HEK293 (cell line): ENCODE results near the gene XPO1.

Experiments
- CTCF ChIA-PET: fragments of 350-600 bp; formaldehyde crosslinking; extraction: SDS; loops from one replicate; lab custom pipeline; 2021; ENCODE audit warnings: antibody characterized with exemption; lab: Yijun Ruan, JAX
- POLR2A ChIA-PET: fragments of 300-600 bp; formaldehyde crosslinking; extraction: SDS; loops from one replicate; lab custom pipeline; 2020; ENCODE audit warnings: antibody characterized with exemption, inconsistent platforms; lab: Yijun Ruan, JAX
- H3K27ac ChIP-seq: fragments of 200-500 bp; sonication (Bioruptor generic); 2 replicates; pipeline ENCODE4 v1.5.1; 2014; ENCODE audit warnings: low read depth, low read length, control low read depth, inconsistent platforms; ENCODE audit errors: extremely low read depth
- H3K36me3 ChIP-seq, 2 experiments: fragments of 200-500 bp in 1 of 2; sonication (Bioruptor generic) in 1 of 2; 1 replicate in 1 of 2; 2 replicates in 1 of 2; pipeline ENCODE4 v1.5.1; 2014 to 2017; ENCODE audit warnings: inconsistent platforms in 2 of 2, low read length in 2 of 2; ENCODE audit not compliant: control insufficient read depth in 2 of 2, insufficient read depth in 1 of 2
- H3K4me1 ChIP-seq: fragments of 200-500 bp; sonication (Bioruptor generic); 2 replicates; pipeline ENCODE4 v1.5.1; 2014; ENCODE audit warnings: mild to moderate bottlenecking, low read length, inconsistent platforms; ENCODE audit not compliant: control insufficient read depth, insufficient read depth
- H3K4me3 ChIP-seq: 2 replicates; pipeline ENCODE4 v1.5.1; 2011; ENCODE audit warnings: low read depth, mild to moderate bottlenecking, control low read depth, low read length, moderate library complexity
- H3K9me3 ChIP-seq: fragments of 200-500 bp; sonication (Bioruptor generic); 2 replicates; pipeline ENCODE4 v1.5.1; 2014; ENCODE audit warnings: low read depth, low read length, inconsistent platforms; ENCODE audit not compliant: control insufficient read depth, insufficient read depth
- PBX3 ChIP-seq: sonication (generic); formaldehyde crosslinking; IDR thresholded peaks from 2 replicates; pipeline ENCODE4 v1.8.1; 2022; ENCODE audit warnings: mild to moderate bottlenecking, moderate library complexity, missing genetic modification reagents
- PRDM4 ChIP-seq: fragments of 450-650 bp; formaldehyde crosslinking; IDR thresholded peaks from 2 replicates; pipeline ENCODE4 v1.5.1; 2017; ENCODE audit warnings: missing biosample characterization, missing genetic modification characterization
- SP7 ChIP-seq: fragments of 450-650 bp; formaldehyde crosslinking; IDR thresholded peaks from 2 replicates; pipeline ENCODE4 v1.5.1; 2016; ENCODE audit warnings: missing biosample characterization, missing genetic modification characterization
- ZBTB21 ChIP-seq: fragments of 450-650 bp; formaldehyde crosslinking; IDR thresholded peaks from 2 replicates; pipeline ENCODE4 v1.5.1; 2017; ENCODE audit warnings: missing biosample characterization, missing genetic modification characterization
- ZBTB26 ChIP-seq: fragments of 450-650 bp; formaldehyde crosslinking; optimal IDR thresholded peaks from 2 replicates; pipeline ENCODE3; 2016; ENCODE audit warnings: missing biosample characterization, mild to moderate bottlenecking, missing genetic modification characterization
- ZBTB48 ChIP-seq: fragments of 450-650 bp; formaldehyde crosslinking; IDR thresholded peaks from 2 replicates; pipeline ENCODE4 v1.5.1; 2016; ENCODE audit warnings: missing biosample characterization, missing genetic modification characterization
- ZFP69B ChIP-seq: fragments of 450-650 bp; formaldehyde crosslinking; IDR thresholded peaks from 2 replicates; pipeline ENCODE4 v1.5.1; 2016; ENCODE audit warnings: missing biosample characterization, missing genetic modification characterization
- ZNF146 ChIP-seq: fragments of 450-650 bp; formaldehyde crosslinking; IDR thresholded peaks from 2 replicates; pipeline ENCODE4 v1.5.1; 2016; ENCODE audit warnings: missing biosample characterization, missing genetic modification characterization
- ZNF2 ChIP-seq: fragments of 450-650 bp; formaldehyde crosslinking; IDR thresholded peaks from 2 replicates; pipeline ENCODE4 v1.5.1; 2016; ENCODE audit warnings: missing biosample characterization, missing genetic modification characterization
- ZNF23 ChIP-seq: fragments of 450-650 bp; formaldehyde crosslinking; IDR thresholded peaks from 2 replicates; pipeline ENCODE4 v1.5.1; 2016; ENCODE audit warnings: missing biosample characterization, missing genetic modification characterization, borderline replicate concordance
- ZNF280C ChIP-seq: fragments of 450-650 bp; formaldehyde crosslinking; IDR thresholded peaks from 2 replicates; pipeline ENCODE4 v1.5.1; 2016; ENCODE audit warnings: missing biosample characterization, missing genetic modification characterization
- ZNF398 ChIP-seq: fragments of 450-650 bp; formaldehyde crosslinking; IDR thresholded peaks from 2 replicates; pipeline ENCODE4 v1.5.1; 2017; ENCODE audit warnings: missing biosample characterization, missing genetic modification characterization
- ZNF488 ChIP-seq: fragments of 450-650 bp; formaldehyde crosslinking; IDR thresholded peaks from 2 replicates; pipeline ENCODE4 v1.5.1; 2016; ENCODE audit warnings: missing biosample characterization, missing genetic modification characterization
- ZNF510 ChIP-seq: fragments of 450-650 bp; formaldehyde crosslinking; IDR thresholded peaks from 2 replicates; pipeline ENCODE4 v1.5.1; 2018; ENCODE audit warnings: mild to moderate bottlenecking, missing genetic modification characterization, missing biosample characterization; ENCODE audit not compliant: insufficient replicate concordance
- ZNF624 ChIP-seq: fragments of 450-650 bp; formaldehyde crosslinking; IDR thresholded peaks from 2 replicates; pipeline ENCODE4 v1.5.1; 2017; ENCODE audit warnings: missing biosample characterization, missing genetic modification characterization
- ZNF658 ChIP-seq: fragments of 450-650 bp; formaldehyde crosslinking; IDR thresholded peaks from 2 replicates; pipeline ENCODE4; 2016; ENCODE audit warnings: missing biosample characterization, missing genetic modification characterization

The XPO1 gene

GRCh38 chr2:61434314-61434713 is 103.8 kb downstream of the XPO1 start:
- TF ChIP-seq ZNF624 (tag by site-specific recombination) (no peak), ZFP69B (tag by site-specific recombination) (no peak), ZNF2 (tag by site-specific recombination) (no peak), ZBTB21 (tag by site-specific recombination) (no peak), ZNF280C (no peak), ZBTB48 (tag by site-specific recombination) (no peak), PRDM4 (no peak), SP7 (no peak), ZNF488 (tag by site-specific recombination) (no peak), ZNF23 (tag by site-specific recombination) (no peak), ZNF146 (tag by site-specific recombination) (no peak), ZBTB26 (tag by site-specific recombination) (no peak), ZNF398 (tag by site-specific recombination) (no peak), PBX3 (CRISPR knock-in tag) (no peak), ZNF658 (tag by site-specific recombination) (no peak), ZNF510 (no peak)
- H3K4me3 ChIP-seq: no peak overlapping the region
- no peak overlapping the region for H3K27ac ChIP-seq
- H3K4me1 ChIP-seq: no peaks in the 10 kb centered on the region
- H3K36me3 ChIP-seq: no peaks in the 10 kb centered on the region; a peak in 1 of 3 replicates
- ChIA-PET CTCF (interaction anchor here (0.6 kb wide), 1 partner anchor 21 kb away, joined by 3 read pairs; no protein-coding TSS in a partner anchor), POLR2A (interaction anchor here (0.6 kb wide), 1 partner anchor 17 kb away, joined by 8 read pairs; no protein-coding TSS in a partner anchor)
- peaks cover 5% of the 10 kb centered on the region; the same call in 1 of the 2 replicates for H3K9me3 ChIP-seq
